GM19023 (cell line): Measurements from ENCODE around the gene RPL22L1.
"Not testable (repeated sequence)": the region's sequence is repeated elsewhere in the genome, so short reads cannot be mapped to it uniquely, and the experiment has no call there.

ENCODE experiments used
- ATAC-seq: cut with Tn5 transposase; IDR thresholded peaks from one replicate; pipeline ENCODE4 v1.9.1; 2021; ENCODE audit warnings: mild to moderate bottlenecking, moderate library complexity; ENCODE audit not compliant: unreplicated experiment

The RPL22L1 gene

DNA sequence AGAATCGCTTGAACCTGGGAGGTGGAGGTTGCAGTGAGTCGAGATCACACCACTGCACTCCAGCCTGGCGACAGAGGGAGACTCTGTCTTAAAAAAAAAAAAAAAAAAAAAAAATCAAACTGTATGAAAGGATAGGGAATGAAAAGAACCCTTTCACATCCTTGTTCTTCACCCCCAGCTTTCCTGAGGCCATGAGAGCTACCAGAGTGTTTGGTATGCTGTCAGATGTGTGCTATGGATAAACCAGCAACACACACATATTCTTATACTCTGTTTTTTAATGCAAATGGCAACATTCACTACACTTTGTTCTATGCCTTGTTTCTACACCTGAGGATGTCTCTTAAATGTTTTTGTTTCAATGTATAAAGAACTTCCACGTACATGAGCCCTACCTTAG, 33.5 kb downstream of the RPL22L1 start:
- ATAC-seq: no peak

DNA sequence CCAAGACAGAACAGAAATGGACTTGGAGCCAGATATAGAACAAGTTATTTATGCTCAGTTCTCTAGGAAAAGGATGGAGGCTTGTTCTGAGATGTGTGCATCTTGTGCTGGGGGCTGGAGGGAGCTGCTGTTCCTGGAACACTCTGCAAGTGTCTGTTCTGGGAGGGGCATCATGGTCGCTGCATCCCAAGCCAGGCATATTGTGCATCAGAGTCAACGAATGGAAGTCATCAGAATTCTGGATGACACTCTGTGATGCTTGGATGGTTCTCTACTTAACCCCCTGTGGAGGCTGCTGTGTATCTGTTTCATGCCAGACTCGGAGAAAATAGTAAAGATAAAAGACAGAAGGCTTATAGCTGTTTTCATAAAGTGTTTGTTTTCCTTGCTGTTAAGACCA, 34.7 kb downstream of the RPL22L1 start:
- ATAC-seq: no peak

DNA sequence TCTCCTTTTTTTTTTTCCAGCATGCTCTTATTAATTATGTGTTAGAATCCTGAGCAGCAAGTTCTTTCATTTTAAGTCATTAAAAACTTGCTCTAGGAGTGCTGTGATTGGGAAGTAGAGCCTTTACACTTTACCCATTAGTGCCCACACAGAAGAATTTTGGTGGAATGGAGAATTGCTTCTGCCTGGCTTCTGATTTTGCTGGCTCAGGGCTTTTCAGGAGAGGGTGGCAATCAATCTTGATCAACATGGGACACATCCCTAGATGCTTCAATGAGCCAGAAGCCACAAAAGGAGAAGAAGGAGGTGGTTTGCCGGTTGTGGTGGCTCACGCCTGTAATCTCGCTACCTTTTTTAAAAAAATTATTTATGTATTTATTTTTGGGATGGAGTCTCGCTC, 39.4 kb downstream of the RPL22L1 start:
- ATAC-seq: no peak

DNA sequence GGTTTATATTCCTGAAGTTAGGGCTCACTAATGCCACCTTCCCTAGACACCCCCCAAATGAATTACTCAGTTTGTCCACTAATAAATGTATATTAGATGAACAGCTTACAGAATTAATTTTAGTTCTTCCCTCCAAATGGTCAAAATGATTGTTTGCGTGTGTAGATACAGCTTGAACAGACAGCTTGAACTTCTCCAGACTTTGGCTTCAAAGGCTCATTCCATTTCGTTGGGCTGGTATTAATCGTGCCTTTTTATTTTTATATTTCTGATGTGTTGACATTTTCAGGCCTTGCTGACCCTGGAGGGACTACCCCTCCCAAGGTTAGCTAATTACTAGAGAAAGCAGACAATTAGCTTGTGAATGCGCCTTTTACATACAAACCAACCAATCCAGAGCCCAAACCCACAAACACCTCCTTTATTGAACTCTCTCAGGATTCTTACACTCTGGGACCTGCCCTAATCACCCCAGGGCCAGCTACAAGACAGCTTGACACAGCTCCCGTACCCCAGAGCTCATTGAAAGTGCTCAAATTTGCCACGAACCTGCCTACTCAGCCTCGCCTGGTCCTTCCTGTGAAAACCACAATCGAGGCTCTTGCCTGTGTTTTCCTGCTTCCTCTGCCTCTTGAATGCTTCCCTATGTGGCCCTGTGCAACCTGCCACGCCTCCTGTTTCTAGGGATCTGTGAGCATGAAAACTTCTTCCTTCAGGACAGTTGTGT, 40.3 kb downstream of the RPL22L1 start:
- ATAC-seq: no peak

DNA sequence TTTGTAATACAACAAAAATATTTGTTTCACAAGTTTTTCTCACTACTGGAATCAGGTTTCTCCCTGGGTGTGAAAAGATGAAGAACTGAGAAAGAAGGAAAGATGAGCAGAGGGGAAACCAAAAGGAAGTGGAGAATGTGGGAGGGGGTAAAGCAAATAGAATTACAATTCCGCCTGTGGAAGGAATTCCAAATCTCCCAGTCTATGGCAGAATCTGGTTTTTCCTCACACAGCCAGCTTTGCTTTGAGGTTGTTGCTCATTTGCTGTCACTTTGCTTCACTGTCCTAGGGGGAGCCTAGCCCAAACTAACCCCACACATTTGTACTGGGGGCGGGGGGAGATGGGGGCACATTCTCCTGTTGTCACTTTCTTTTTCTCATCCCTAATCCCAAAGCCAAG, 43.9 kb downstream of the RPL22L1 start:
- ATAC-seq: no peak

DNA sequence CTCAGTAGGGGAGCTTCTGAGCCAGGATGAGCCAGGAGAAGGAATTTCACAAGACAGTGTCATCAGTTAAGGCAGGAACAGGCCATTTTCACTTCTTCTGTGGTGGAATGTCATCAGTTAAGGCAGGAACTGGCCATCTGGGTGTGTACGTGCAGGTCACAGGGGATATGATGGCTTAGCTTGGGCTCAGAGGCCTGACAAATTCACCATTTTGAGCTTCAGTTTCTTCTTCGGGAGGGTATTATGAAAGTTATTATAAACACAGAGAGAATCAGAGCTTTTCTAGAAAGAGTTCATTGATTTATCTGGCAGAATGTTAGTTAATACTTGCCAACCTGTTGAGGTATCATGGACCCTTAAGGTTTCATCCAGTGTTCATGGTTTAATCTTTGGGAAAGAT, 46.4 kb downstream of the RPL22L1 start:
- ATAC-seq: not testable (repeated sequence)

DNA sequence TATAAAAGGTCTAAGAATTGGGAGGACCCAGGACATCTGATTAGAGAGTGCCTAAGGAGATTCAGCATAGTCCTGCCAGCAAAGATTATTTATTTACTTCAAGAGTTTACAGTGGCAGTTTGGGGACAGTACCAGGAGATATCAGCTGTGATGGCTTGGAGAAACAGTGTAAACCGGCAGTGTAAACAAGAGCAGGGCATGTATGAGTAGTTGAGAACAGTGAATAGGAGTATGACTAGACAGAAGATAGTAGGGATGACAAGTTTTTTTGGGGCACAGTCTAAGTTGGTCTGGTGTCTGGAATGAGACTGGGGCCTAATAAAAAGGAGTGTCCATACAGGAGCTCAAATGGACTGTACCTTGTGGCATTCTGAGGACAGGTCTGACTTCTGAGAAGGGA, 51.7 kb downstream of the RPL22L1 start:
- not testable (repeated sequence) for ATAC-seq

DNA sequence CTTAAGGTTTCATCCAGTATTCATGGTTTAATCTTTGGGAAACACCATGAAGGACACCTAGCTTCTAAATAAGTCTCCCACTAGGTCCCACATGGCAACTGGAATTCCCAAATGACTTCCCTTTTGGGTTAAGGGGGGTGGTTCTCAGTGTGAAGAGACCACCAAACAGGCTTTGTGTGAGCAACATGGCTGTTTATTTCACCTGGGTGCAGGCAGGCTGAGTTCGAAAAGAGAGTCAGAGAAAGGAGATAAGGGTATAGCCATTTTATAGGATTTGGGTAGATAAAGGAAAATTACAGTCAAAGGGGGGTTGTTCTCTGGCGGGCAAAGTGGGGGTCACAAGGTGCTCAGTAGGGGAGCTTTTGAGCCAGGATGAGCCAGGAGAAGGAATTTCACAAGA, 52.5 kb downstream of the RPL22L1 start:
- not testable (repeated sequence) for ATAC-seq

DNA sequence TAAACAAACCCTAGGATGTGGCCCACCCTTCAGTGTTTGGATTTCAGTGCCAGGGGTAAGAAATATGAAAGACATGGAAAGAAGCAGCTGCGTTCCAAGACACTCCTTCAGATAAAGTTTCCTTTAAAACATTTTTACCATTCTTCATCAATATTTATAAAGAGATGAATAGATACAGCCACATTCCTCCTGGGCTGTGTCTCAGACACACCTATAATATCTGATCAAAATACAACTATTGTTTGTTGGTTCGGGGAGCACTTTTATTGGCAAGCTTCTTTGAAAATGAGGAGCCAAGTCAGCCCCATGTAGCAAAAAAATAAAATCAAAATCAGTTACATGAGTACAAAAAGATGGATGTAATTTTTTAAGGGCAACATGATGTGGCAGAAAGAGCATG, 53.2 kb downstream of the RPL22L1 start:
- no peak for ATAC-seq

DNA sequence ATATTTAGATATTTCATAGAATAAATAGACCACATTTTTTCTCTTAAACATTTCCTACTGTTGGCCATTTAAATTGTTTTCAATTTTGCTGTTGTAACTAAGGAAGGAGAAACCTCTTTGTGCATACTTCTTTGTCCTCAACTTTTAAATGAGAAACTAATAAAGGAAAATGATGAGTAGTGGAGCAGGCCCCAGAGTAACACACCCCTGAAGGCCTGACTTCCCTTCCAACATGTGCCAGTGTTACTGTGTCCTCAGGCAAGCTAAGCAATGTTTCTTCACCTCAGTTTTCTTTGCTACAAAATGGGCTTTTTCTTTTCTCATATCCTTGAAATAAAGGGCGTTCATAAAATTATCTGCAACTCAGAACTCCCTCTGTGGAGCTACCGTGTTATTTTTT, 53.7 kb downstream of the RPL22L1 start:
- no peak for ATAC-seq

DNA sequence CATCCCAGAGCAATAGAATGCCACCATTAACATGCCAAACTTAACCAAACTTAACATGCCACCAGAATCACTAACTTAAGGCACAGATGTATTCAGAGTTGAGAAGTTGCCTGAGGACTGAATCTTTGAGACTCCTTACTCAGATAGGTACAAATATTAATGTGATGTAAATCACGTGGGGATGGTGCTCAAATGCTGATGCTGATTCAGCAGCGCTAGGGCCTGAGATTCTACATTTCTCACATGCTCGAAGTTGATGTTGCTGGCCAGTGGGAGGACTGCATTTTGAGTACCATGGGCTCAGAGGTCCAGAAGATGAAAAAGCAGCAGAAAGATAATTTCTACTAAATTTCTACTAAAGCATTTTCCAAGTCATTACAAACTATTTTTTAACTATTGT, 54.1 kb downstream of the RPL22L1 start:
- ATAC-seq: no peak

DNA sequence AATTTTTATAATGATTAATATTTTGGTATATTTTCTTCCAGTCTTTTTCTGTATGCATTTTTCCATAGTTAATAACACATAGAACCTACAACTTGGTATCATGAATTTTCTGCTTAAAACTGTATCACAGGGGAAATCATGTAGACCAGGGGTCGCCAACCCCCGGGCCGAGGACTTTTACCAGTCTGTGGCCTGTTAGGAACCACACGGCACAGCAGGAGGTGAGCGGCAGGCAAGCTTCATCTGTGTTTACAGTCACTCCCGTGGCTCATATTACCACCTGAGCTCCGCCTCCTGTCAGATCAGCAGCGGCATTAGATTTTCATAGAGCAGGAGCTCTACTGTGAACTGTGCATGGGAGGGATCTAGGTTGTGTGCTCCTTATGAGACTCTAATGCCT, 54.7 kb downstream of the RPL22L1 start:
- no peak for ATAC-seq
